Stimulated activated CD8-positive, alpha-beta memory T cell treated with anti-CD3 and anti-CD28 coated beads, Interleukin-2, amount 100 ng/mL, for 48 hours (primary cell): ENCODE data around the gene SERPINA12.

ENCODE experiments used
- DNase-seq, 2 donors: peaks; one replicate each; pipeline ENCODE4 v3.0.0-alpha.2; 2020; ENCODE audit warnings: low read depth in 2 of 2

SERPINA12 gene

GRCh38 chr14:94509356-94509755 lies at the start of gene SERPINA12:
TSS of gene SERPINA12 (minus strand) at chr14:94509469. CDS start at chr14:94498397, 11,072 bp downstream.
- DNase-seq: no peak

DNA sequence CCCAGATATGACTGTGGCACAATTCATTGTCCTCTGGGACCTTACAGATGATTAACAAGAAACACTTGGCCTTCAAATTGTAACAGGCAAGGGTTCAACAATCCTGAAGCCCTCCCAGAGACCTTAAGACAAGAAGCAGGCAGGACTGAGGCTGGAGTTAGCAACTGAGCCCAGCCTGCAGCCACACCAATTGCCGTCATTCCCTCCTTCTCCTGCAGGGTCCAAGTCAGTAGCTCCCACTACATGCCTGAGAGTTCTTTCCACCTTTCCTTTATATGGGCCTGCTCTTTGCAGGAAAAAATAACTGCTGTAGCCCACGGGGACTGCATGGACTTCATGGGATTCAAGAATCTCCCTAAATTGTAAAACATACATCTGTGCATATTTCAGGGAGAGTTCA lies 49.6 kb upstream of the SERPINA12 start:
- no peak for DNase-seq

- no peak for DNase-seq
Observed at GRCh38 chr14:94557327-94557726, 48.1 kb upstream of the SERPINA12 start.

DNA sequence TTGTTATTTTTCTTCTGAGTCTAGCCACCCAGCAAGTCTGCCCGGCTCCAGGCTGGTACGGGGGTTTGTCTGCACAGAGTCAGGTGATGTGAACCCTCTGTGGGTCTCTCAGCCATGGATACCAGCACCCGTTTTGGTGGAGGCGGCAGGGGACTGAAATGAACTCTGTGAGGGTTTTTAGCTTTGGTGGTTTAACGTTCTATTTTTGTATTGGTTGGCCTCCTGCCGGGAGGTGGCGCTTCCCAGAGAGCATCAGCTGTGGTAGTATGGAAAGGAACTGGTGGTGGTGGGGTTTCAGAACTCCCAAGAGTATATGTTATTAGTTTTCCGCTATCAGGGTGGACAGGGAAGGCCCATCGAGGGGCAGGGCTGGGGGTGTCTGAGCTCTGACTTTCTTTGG lies 46.7 kb upstream of the SERPINA12 start:
- no peak for DNase-seq

DNA sequence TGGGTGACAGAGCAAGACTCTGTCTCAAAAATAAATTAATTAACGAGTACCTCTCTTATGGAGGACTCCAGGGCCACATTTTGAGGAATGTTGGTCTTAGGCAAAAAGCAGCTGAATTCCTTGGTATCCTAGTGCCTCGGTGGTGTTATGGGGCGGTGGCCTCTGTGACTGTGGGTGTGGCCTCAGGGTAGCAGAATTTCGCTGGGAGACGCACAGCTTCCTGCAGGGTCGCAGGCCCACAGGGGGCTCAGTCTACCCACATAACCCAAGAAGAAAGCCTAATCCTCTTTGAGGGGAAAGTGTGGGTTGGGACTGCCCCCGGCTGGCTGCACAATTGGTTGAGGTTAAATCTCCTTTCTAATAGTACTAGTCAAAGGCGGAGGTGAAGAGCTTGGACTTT lies 40.8 kb upstream of the SERPINA12 start:
- no peak for DNase-seq

GRCh38 chr14:94548999-94549985 lies 40.0 kb upstream of the SERPINA12 start:
- DNase-seq: peak; percentile 44 to 58

DNA sequence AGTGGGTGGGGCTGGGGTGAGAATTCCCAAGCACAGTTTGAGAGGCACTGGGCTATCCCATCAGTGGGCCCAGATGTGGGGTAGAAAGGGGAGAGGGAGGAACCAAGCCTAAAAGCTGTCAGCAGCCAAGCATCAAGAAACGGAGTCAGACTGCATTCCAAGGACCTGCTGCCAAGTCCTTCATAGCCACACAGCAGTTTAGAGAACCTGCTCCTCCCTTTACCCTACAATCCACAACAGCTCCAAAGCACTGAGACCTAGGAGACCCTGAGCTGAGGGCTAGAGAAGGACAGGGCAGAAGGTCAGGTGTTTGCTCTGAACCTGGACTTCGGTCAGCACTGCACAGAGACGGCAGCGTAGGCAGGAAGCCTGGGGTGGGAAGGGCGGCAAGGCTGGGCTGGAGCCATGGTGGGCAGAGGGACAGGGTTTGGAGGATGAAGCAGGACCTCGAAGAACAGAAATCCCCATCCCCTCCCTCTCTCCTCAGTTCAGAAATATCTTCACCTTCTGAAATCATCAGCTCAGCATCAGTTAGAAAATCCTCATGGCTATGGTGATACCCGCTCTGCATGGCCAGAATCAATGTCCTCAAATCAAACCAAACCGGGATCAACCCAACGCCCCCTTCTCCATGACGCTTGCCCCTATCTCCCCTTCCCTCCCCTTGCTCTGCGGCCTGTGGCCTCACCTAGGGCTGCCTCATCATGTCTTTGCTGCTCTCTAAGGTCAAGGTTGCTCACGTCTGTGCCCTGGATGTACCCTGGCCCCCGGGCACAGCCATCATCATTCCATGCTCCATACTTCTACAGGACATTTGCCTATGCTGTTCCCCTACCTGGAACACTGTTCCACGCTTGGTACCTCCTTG lies 39.1 kb upstream of the SERPINA12 start:
- no peak for DNase-seq

- no peak for DNase-seq
Observed at GRCh38 chr14:94547726-94548125, 38.5 kb upstream of the SERPINA12 start.

GRCh38 chr14:94547151-94547680 lies 37.9 kb upstream of the SERPINA12 start:
- no peak for DNase-seq

GRCh38 chr14:94545131-94545841 lies 36.0 kb upstream of the SERPINA12 start:
- DNase-seq: no peak

GRCh38 chr14:94544726-94545125 lies 35.5 kb upstream of the SERPINA12 start:
- no peak for DNase-seq

GRCh38 chr14:94543449-94544124 lies 34.3 kb upstream of the SERPINA12 start:
- DNase-seq: no peak

DNA sequence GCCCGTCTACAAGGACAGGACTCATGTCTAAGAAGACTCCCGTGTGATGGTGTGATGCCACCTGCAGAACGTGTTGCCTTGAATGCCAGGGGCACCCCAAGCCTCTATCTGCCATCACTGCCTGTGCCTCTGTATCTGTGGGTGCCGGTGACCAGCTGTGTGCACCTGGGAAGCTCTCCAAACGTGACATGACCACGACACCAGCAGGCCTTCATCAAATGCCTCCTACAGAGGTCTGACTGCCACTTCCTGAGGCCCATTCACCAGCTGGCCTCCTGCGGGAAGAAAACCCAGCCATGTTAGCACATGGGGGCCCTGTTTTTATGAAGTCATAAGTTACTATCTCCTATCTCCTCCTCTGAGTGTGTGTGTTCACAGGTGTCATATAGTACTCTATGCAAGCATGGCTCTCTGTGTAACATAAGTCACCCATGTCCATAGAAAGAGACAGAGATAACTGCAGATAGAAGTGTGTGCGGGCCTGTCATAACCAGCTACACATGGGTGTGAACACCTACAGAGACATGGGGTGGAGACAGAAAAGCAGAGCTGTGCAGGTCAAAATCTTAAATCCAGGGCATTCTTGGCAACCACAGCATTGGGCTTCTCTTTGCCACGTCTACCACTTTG lies 33.7 kb upstream of the SERPINA12 start:
- no peak for DNase-seq

DNA sequence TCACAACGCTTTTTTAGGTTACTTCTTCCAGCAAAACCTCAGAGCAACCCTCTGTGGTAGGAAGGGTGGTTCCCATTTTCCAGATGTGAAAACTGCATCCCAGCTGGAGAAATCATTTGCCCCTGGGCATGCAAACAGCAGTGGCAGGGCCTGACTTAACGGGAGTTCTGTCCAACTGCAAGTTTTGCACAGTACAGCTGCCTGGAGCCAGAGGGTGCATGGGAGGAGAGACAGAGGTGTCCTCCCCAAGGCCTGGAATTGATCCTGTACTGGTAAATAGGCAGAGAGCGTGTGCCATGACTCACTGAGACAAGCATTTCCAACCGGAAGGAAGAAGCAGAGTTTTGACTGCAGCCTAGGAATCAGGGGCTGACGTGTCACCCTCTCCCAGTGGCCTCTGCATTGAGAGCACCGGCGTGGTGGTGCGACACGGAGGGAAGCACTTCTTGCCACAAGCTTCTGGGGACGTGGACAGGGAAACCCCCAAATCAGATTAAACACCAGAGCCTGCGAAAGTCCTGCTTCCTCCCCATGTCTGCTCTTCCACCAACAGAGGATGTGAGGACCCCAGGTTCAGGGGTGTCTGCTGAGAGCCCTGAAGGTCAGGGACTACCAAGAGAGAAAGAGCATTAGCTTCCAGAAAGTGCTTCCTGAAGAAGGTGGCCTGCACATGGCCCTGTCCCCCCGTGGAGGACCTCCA lies 33.0 kb upstream of the SERPINA12 start:
- DNase-seq: no peak

- no peak for DNase-seq
Observed at GRCh38 chr14:94541234-94541975, 32.1 kb upstream of the SERPINA12 start.

DNA sequence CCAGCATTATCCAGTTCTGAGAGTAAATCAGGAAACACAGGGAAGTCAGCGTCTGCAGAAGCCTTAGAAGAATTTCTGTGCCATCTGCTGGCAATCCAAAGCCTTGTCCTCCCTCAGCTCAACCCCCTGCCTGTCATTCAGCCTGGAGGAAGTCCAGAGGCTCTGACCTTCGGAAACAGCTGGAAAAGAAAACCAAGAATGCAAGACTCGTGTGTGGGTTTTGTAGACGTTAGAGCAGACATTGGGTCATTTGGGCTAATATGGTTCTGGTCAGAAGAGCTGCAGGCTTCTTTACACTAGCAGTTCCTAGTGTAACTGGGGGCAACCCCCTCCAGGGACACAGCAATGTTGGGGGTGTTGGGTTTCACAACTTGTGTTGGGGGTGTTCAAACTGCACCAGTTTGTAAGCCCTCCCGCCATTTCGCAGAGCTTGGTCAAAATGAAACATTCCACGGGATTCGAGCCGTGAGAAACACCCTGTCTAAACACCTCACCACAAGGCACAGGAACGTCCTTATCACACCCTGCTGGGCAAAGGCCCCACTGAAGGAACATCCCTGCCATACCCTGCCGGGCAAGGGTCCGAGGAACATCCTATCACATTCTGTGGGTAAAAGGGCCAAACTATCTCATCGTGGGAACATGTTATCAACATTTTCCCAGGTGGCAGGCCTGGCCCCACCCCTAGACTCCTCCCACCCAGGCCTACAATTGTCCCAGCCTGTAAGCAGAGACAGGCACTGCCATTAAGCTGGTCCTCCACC lies 30.9 kb upstream of the SERPINA12 start:
- DNase-seq: no peak

- no peak for DNase-seq
Observed at GRCh38 chr14:94539181-94539580, 29.9 kb upstream of the SERPINA12 start.

GRCh38 chr14:94538070-94538740 lies 28.9 kb upstream of the SERPINA12 start:
- no peak for DNase-seq
